Measurements from ENCODE around the gene KRTAP12-2.
"Not testable (repeated sequence)": the region's sequence is repeated elsewhere in the genome, so short reads cannot be mapped to it uniquely, and the experiment has no call there.

Gene KRTAP12-2

DNA sequence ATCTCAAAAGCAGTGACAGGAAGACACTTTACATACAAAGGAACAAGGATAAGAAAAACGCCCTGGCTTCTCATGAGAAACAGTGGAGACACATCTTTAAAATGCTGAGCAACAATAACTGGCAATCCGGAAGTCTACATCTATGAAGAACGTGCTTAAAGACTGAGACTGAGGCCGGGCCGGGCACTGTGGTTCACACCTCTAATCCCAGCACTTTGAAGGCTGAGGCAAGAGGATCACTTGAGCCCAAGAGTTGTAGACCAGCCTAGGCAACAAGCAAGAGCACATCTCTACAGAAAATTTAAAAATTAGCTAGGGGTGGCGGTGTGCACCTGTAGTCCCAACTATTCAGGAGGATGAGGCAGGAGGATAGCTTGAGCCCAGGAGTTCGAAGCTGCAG is 17.4 kb upstream of the KRTAP12-2 start:
- no peak for DNase-seq

DNA sequence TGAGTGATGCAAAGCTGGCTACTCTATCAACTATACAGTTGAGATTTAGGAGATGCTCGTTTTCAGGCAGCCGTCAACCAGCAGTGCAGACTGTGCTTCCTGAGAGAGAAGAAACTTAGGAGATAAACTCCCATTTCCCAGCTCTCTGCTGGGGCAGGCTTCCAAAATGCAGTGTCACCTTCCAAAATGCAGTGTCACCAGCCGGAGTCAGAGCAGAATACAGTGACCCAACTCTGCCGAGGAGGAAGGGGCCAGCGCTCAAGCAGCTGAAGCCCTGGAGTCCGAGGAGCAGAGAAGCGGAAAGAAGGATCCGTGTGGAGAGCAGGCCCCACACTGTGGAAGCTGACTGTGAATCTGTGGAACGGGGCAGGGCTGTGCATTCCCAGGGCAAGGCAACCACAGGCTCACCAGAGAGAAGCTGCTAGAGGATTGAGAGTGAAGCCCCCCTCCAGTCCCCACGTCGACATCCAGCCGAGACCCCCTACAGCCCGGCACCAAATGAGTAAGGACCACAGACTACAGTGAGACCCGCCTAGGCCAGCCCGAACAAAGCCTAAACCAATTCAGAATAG is 15.9 kb upstream of the KRTAP12-2 start:
- no peak for DNase-seq

DNA sequence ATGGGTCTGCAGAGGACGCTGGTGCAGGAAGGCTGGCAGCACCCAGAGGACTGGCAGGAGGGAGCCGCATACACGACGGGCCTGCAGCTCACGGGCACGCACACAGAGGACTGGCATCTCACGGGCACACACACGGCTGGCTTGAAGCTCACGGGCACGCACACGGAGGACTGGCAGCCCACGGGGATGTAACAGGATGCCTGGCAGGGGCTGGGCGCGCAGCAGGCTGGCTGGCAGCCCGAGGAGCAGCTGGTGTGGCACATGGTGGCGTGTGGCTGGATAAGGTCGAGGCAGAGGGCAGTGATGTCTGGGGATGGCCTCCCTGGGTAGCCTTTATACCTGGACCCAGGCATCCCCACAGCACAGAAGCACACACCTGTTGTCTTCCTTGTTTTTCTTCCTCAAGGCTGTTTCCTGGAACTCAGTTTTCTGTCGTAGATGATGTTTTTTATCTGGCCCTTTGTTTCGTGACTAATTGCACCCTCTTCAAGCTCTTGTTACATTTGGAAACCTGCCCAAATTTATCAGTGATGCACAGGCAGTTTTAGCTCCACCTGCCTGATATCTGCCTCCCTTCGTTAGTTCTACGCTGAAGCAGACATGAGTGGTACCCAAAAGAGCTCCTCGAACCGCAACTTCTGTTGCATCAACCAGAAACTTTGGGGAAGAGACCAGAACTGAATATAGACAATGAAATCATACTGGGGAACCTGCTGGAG is 15.3 kb upstream of the KRTAP12-2 start, which contains the start of gene KRTAP12-1:
Gene KRTAP12-1 (minus strand): TSS at position 303 of the 719 bp plus-strand sequence. CDS start 40 bp downstream, at position 263.
- no peak for DNase-seq

DNA sequence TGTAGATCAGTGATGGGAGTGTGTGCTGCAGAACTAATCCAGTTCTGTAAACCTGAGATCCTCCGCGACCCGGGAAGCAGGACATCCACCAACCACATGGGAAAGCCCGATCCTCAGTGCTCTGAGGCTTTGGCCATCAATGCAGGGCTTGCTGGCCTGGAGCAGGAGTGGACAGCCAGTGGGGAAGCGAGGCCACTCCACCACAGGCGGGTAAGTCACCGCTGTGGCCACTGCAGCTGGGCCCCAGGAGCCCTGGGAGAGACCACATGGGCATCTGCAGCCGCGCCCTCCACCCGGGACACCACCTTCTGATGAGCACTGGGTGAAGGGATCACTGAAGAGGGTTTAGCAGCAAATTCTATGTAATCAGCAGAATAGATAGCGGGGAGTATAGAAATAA is 14.4 kb upstream of the KRTAP12-2 start:
- DNase-seq = no peak

DNA sequence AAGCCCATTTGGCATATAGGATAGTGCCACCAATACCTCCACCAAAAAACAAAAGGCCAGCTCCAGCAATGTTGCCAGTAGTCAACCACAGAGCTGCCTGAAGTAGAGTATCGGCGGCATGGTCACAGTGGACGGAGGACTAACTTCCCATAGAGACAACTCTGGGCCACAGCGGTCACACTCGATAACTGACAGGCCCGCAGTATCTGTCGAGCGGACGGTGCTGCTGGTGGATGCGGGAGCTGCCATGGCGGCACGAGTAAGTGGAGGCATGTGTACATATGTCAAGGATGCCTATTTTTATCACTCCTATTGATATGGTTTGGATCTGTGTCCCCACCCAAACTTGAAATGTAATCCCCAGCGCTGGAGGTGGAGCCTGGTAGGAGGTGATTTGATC is 11.2 kb upstream of the KRTAP12-2 start:
- no peak for DNase-seq

DNA sequence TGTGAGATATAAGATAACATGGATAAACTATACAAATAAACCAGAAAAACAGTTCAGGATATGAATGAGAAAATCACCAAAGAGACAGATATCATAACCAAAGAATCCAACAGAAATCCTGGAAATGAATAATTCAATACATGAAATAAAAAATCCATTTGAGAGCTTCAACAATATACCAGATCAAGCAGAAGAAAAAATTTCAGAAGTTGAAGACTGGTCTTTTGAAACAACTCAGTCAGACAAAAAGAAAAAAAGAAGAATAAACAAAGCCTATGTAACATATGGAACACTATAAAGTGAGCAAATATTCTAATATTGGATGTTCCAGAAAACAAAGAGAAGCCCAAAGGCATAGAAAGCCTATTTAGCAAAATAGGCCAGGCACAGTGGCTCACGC is 5.2 kb upstream of the KRTAP12-2 start:
- DNase-seq = no peak

DNA sequence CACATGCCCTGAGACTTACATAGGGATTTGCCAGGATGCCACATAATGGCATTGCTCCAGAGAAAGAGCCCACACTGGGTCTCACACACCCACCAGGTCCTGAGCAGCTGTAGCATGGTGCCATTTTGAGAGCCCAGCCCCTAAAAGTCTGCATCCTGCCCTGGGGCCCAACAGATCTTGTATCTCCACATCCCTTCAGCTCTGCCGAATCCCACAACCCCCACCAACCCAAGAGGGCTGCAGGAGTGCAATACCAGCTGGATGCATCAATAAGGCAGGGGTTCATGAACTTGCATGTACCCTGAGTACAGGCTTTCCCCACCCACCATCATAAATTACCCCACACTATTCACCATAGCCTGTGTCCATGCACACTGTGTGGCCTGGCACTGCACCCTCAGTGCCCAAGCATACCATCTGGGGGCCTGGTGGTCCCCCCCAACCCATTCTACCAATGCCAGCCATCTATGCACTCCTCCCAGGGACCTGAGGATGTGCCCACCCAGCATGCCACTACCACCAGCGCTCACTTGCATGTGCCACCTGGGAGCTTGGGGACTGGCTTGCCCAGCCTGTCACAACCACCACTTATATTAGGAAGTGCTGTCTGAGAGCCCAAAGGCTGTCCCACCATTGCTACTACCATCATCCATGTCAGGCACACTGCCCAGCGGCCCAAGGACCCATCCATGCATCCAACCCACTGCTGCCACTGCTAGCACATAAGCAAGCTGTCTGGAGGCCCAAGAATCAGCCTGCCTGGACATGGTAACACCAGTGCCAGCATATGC is 4.1 kb upstream of the KRTAP12-2 start:
- no peak for DNase-seq

DNA sequence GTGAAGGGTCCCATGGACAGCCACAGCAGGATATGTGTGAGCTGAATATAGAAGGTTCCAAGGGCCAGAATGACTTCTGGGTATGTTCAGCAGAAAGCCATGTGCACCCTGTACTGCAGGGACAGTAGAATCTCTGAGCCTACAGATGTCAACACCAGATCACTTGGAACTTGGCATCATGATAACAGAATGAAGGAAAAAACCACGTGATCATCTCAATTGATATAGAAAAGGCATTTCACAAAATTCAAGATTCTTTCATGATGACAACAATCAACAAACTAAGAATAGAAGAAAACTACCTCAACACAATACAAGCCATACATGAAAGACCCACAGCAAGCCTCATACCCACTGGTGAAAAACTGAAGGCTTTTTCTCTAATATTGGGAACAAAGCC is 885 bp upstream of the KRTAP12-2 start:
- no peak for DNase-seq

DNA sequence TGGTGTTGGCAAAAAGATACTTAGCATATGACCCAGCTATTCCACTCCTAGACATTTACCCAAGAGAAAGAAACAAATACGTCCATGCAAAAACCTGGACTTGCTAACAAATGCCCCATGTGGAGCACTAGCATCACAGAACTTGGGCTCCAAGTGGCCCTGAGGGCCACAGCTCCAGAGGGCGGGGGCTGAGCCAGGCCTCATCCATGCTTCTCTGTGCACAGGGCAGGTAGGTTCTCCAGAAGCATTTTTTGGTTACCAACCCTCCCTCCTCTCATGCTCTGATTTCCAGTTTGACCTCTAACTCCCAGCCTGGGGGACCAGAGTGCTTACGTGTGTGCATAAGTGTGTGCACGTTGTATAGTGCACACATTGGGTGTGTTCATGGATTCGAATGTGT is 2.0 kb downstream of the KRTAP12-2 start:
- DNase-seq = no peak

DNA sequence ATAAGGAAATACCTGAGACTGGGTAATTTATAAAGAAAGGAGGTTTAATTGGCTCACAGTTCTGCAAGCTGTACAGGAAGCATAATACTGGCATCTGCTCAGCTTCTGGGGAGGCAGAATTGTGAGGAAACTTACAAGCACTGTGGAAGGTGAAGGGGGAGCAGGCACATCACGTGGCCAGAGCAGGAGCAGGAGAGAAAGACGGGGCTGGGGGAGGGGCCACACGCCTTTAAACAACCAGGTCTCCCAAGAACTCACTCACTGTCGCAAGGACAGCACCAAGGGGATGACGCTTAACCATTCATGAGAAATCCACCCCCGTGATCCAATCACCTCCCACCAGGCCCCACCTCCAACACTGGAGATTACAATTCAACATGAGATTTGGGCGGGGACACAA is 5.2 kb downstream of the KRTAP12-2 start:
- not testable (repeated sequence) for DNase-seq

DNA sequence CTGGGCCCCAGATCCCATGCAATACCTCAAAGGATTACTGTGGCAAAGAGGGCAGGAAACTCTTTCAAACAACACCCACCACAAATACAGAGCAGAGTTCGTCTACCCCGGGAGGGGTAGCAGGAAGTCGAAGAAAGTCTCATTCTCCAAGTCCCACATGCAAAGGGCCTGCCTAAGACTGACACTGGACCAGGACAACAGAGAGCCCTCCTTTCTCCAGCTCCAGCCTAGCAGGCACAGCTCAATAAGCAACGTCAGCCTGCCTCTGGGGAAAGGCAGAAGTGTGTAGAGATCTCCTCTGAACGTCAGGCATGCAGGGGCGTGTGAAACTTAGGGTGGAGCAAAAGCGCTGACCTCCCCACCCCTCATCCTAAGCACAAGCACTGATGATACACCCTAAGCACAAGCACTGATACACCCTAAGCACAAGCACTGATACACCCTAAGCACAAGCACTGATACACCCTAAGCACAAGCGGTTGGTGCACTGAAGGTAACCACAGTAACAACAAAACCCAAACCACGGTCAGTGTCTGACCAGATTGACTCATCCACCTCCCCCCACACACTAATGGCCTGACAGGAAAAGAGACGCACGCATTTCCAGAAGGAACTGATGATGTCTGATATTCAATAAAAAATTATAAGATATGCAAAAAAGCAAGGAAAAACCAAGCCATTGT is 7.7 kb downstream of the KRTAP12-2 start:
- no peak for DNase-seq

DNA sequence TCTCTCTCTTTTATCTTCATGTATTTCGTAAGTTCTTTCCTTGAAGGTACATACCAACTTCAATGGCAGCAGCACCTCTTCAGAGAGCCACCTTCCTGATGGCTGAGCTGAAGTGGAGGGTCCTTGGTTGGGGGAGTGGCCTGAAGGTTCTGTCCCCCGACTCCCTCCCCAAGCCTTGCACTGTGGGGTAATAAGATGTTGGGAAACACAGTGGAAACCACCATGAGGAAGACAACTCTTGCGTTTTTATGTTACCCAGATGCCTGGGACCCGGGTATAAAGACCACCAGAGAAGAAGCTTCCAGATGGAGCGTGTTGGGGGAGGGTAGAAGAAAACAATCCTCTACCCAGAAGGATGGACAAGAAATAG is 8.2 kb downstream of the KRTAP12-2 start:
- DNase-seq = no peak

DNA sequence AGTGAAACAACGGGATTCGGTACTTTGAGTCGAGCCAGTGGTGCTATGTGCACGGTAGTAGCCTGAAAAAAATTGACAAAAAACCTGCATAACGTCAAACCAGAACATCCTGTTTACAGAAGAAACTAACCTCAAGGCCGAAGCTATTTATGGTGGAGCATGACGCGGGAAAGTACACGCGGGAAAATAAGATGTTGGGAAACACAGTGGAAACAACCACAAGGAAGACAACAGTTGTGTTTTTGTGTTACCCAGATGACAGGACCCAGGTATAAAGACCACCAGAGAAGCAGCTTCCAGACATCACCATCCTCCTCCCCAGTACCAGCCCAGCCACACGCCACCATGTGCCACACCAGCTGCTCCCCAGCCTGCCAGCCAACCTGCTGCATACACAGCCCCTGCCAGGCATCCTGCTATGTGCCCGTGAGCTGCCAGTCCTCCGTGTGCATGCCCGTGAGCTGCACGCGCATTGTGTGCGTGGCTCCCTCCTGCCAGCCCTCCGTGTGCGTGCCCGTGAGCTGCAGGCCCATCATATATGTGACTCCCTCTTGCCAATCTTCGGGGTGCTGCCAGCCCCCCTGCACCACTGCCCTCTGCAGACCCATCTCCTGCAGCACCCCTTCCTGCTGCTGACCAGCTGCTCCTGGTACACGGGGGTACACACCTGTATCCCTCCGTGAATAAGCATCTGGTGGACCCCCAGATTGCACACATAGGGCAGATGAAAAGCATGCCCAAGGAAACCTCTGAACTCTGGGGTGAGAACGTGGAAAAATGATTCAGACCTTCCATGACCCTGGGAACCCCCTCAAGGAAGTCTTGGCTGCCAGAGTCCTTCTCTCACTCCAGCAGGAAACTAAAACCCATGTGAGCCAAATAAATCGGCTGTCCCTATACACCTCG is 8.8 kb downstream of the KRTAP12-2 start, which contains the start of gene KRTAP12-3:
Gene KRTAP12-3 (plus strand): TSS at position 298 of the 906 bp plus-strand sequence. CDS start 48 bp downstream, at position 346.
- no peak for DNase-seq

DNA sequence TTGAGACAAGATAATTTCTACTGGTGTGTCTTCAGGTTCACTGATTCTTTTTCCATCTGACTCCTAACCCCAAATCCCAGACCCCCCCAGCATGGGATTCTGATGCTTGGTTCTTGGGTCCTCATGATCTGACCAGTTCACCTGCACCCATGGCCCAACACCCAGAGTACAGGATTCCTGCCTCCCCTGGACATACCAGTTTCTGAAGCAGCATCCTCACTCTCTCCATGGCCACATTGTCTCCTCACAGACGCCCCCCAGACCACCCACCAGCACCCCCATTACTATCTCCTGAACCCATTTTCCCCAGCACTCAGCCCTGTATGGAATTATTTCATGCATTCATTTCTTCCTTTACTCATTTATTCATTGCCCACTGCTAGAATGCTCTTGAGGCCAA is 9.9 kb downstream of the KRTAP12-2 start:
- DNase-seq = no peak

DNA sequence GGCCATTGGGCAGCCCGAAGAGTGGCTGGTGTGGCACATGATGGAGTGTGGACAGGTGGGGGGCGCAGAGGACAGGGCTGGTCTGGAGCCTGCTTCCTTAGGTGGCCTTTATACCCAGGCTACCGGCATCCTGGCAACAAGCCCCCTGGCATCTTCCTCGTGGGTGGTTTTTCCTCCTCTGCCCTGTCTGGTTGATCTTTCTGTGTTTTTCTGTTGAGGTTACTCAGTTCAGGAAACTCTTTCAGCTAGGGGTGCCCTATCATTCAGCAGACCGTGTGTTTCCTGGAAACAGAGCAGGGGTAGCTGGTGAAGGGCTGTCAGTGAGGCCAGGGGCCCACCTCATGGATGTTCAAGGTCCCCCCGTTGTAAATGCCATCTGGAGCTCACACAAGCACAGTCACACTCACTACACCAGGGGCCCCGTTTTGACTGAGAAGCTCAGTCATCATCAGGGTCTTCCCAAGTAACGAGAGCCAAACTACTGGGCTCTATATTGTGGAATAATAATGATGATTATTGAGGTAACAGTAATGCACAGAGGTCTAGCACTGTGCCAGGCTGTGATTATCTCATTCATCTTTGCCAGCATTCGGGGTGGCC is 12.1 kb downstream of the KRTAP12-2 start, which contains the start of gene KRTAP12-4:
Gene KRTAP12-4 (minus strand): TSS at position 84 of the 600 bp plus-strand sequence. CDS start 45 bp downstream, at position 39.
- no peak for DNase-seq

DNA sequence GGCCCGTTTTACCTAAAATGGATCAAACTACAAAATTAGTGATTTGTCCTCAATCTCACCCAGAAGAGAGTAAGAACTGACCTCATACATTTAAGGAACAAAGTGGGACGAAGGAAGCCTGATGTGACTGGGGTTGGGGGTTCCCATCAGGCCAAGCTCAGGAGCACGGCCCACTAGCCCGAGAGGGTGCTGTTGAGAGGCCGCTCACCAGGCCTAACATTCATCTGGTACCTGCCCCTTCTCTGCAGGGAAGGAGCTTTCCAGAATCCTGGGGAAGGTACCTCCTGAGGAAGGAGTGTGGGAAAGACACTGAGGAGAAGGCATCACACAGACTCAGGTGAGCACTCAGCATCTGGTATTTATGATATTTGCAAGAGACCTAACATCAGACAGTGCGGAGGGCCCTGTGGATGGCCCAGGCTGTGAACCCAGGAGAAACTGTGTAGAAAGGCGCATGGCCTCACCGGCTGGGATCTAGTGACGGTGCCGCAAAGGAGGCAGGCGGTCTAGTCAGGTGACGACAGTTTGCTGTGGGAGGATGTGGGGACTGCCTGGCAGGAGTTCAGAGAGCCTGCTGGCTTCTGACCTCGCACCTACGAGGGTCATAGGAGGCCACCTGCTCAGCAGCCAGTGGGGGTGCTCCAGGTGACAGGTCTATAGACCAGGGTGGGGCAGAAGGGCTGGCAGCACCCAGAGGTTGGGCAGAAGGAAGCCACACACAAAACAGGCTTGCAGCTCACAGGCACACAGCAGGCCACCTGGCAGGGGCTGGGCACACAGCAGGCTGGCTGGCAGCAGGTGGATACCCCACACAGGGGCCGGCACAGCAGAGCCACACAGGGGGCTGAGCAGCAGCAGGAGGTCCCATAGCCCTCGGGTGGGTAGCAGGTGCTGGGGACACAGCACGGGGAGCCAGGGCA is 12.8 kb downstream of the KRTAP12-2 start:
- no peak for DNase-seq

DNA sequence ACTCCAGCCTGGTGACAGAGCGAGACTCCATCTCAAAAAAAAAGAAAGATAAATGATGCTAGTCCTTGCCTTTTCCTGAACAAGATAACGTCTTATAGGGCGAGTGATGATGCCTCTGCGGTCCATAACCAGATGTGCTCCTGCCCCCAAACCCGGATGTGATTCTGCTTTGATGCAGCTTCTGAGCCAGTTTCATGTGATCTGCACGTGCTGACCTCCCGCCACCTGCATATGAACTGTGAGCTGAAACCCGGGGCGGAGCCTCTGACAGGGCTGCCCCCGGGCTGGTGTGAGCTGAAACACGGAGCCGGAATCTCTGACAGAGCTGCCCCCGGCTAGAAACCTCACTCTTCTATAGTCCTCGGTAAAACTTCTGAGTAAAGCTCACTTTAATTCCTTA is 13.6 kb downstream of the KRTAP12-2 start:
- DNase-seq = no peak

DNA sequence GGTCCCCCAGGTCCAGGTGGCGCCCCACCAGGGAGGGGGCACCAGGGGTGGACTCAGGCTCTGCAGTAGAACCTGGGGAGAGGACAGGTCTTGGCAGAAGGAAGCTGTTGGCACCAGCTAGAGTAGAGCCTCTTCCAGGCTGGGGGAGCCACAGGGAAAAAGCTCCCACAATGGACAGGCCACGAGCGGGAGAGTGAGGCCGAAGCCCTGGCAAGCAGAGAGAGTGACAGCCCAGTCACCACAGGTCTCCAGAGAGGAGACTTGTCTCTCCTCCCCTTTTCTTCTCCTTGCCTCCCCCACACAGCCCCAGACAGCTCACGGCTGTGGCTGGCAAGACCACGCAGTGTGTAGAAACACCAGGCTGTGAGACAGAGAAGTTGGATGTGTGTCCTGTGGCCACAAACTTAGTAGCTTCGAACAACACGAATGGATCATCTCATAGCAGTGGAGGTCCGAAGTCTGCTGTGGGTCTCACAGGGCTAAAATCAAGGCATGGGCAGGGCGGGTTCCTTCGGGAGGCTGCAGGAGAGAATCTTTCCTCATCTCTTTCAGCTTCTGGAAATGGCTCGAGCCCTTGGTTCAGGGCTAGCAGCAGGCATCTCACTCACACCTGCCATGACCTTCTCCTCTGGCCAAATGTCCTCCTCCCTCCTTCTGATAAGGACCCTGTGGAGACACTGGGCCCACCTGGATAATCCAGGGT is 15.6 kb downstream of the KRTAP12-2 start:
- DNase-seq = no peak

DNA sequence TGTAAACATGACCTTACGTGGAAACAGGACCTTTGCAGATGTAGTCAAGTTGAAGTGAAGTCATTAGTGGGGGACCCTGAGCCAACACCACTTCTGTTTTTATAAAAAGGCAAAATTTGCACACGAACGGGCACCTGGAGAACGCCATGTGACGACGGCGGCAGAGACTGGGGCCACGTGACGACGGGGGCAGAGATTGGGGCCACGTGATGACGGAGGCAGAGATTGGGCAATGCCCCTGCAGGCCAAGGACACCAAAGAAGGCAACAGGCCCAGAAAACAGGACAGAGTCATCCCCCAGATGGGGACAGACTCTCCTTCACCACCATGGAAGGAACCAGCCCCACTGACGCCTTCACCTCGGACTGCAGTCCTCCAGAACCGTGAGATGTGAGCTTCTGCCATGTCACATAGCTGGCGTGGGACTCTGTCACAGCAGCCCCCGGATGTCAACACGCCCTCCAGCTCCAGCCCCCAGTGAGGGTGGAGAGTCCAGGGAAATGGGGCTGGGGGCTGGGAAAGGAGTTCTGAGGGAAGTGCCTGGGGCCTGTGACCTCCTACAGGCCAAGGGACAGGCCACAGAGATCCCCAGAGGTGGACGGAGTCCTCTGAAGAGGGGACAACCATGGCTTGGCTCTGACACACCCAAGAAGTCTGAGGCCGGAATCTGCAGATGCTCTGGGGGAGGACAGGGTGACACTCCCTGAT is 16.3 kb downstream of the KRTAP12-2 start:
- no peak for DNase-seq
